DOHH2 (cell line): ENCODE results near the gene CD3E.
A peak's percentile ranks its signal among the peaks of the same experiment; 100 is the strongest.

Source experiments
- H3F3A ChIP-seq: fragments of 200-600 bp; sonication (generic), shearing (Covaris generic); 2 replicates; pipeline ENCODE4 v1.6.0; 2016; ENCODE audit warnings: antibody characterized with exemption, mild to moderate bottlenecking; ENCODE audit not compliant: control insufficient read depth, insufficient read depth
- H3K27ac ChIP-seq: fragments of 200-600 bp; sonication (generic); 2 replicates; pipeline ENCODE4 v1.5.1; 2014; ENCODE audit warnings: low read depth, mild to moderate bottlenecking, low read length, moderate library complexity
- H3K27me3 ChIP-seq: fragments of 200-600 bp; sonication (generic); 2 replicates; pipeline ENCODE4 v1.6.1; 2014; ENCODE audit warnings: mild to moderate bottlenecking, low read length, mixed read lengths; ENCODE audit not compliant: control insufficient read depth
- H3K36me3 ChIP-seq: fragments of 200-600 bp; sonication (generic); 2 replicates; pipeline ENCODE4 v1.6.1; 2014; ENCODE audit warnings: mild to moderate bottlenecking, low read length, moderate library complexity, mixed read lengths; ENCODE audit not compliant: control insufficient read depth
- H3K4me1 ChIP-seq: fragments of 200-600 bp; sonication (generic); 2 replicates; pipeline ENCODE4 v1.6.1; 2014; ENCODE audit warnings: mild to moderate bottlenecking, low read length, mixed read lengths; ENCODE audit not compliant: control insufficient read depth
- H3K4me2 ChIP-seq: fragments of 200-600 bp; sonication (generic); 2 replicates; pipeline ENCODE4 v1.6.0; 2014; ENCODE audit warnings: mild to moderate bottlenecking, low read length, moderate library complexity
- H3K4me3 ChIP-seq: fragments of 200-600 bp; sonication (generic); 2 replicates; pipeline ENCODE4 v1.5.1; 2014; ENCODE audit warnings: mild to moderate bottlenecking, low read length, mixed read lengths
- H3K79me2 ChIP-seq: fragments of 200-600 bp; sonication (generic); 2 replicates; pipeline ENCODE4 v1.6.1; 2014; ENCODE audit warnings: mild to moderate bottlenecking, low read length, mixed read lengths; ENCODE audit not compliant: control insufficient read depth
- H3K9me2 ChIP-seq: fragments of 200-600 bp; sonication (generic); replicated peaks from 2 replicates; pipeline ENCODE4 v1.6.1; 2014; ENCODE audit warnings: mild to moderate bottlenecking, low read length, mixed read lengths; ENCODE audit not compliant: control insufficient read depth
- H3K9me3 ChIP-seq: fragments of 200-600 bp; sonication (generic); 2 replicates; pipeline ENCODE4 v1.6.1; 2014; ENCODE audit warnings: antibody characterized with exemption, low read length, mixed read lengths; ENCODE audit not compliant: control insufficient read depth, insufficient read depth
- H4K20me1 ChIP-seq: fragments of 200-600 bp; sonication (generic); 2 replicates; pipeline ENCODE4 v1.6.0; 2014; ENCODE audit warnings: low read depth, mild to moderate bottlenecking, antibody characterized with exemption, low read length, moderate library complexity; ENCODE audit not compliant: control insufficient read depth, insufficient read depth
- CTCF ChIP-seq: fragments of 200-600 bp; sonication (generic); IDR thresholded peaks from one replicate; pipeline ENCODE4 v1.5.1; 2014; ENCODE audit warnings: antibody characterized with exemption, mild to moderate bottlenecking, low read depth, low read length; ENCODE audit not compliant: poor library complexity, severe bottlenecking
- EZH2phosphoT487 ChIP-seq: fragments of 200-600 bp; sonication (generic); IDR thresholded peaks from 2 replicates; pipeline ENCODE4 v1.6.1; 2017; ENCODE audit warnings: borderline replicate concordance, mild to moderate bottlenecking, antibody characterized with exemption, low read length, moderate library complexity, mixed read lengths

CD3E gene

GRCh38 chr11:118343981-118344515, 39.5 kb downstream of the CD3E start, which contains the start of gene CD3G:
CD3G (plus strand) TSS chr11:118344344; CDS start chr11:118344424, 80 bp downstream.
- H3F3A ChIP-seq, result no peaks in the 10 kb centered on the region
- no peaks in the 10 kb centered on the region for H3K79me2 ChIP-seq
- H3K4me1 ChIP-seq, result peaks cover 15% of the 10 kb centered on the region
- H3K27ac ChIP-seq, result no peak within 1 kb of the TSS
- no peaks in the 10 kb centered on the region for H3K9me2 ChIP-seq
- no peaks in the 10 kb centered on the region for H3K9me3 ChIP-seq
- TF ChIP-seq EZH2phosphoT487, result no peak
- no peak for TF ChIP-seq CTCF
- H3K36me3 ChIP-seq, result no peaks in the 10 kb centered on the region
- H4K20me1 ChIP-seq, result no peaks in the 10 kb centered on the region
- no peaks in the 10 kb centered on the region for H3K27me3 ChIP-seq
- H3K4me2 ChIP-seq, result no peak within 1 kb of the TSS
- H3K4me3 ChIP-seq, result no peak within 1 kb of the TSS

DNA sequence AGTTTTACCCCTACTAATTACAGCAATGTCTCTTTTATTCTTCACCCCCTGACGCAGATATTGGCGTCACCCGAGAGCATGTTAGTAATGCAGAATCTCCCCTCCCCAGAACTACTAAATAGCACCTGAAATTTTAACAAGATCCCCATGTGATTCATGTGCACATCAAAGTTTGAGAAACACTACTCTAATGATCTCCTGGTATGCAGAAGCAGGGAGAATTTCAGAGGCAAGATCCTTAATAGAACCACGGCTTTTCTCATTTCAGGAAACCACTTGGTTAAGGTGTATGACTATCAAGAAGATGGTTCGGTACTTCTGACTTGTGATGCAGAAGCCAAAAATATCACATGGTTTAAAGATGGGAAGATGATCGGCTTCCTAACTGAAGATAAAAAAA, 44.9 kb downstream of the CD3E start:
- no peaks in the 10 kb centered on the region for H3K9me3 ChIP-seq
- no peak overlapping the region for H3K27ac ChIP-seq
- no peaks in the 10 kb centered on the region for H4K20me1 ChIP-seq
- H3K9me2 ChIP-seq, result no peaks in the 10 kb centered on the region
- H3K4me3 ChIP-seq, result no peak overlapping the region
- no peaks in the 10 kb centered on the region for H3K79me2 ChIP-seq
- no peaks in the 10 kb centered on the region for H3K36me3 ChIP-seq
- H3K4me1 ChIP-seq, result peaks cover 25% of the 10 kb centered on the region
- no peaks in the 10 kb centered on the region for H3F3A ChIP-seq
- H3K4me2 ChIP-seq, result no peak overlapping the region
- no peak for TF ChIP-seq CTCF
- TF ChIP-seq EZH2phosphoT487, result no peak
- no peaks in the 10 kb centered on the region for H3K27me3 ChIP-seq

DNA sequence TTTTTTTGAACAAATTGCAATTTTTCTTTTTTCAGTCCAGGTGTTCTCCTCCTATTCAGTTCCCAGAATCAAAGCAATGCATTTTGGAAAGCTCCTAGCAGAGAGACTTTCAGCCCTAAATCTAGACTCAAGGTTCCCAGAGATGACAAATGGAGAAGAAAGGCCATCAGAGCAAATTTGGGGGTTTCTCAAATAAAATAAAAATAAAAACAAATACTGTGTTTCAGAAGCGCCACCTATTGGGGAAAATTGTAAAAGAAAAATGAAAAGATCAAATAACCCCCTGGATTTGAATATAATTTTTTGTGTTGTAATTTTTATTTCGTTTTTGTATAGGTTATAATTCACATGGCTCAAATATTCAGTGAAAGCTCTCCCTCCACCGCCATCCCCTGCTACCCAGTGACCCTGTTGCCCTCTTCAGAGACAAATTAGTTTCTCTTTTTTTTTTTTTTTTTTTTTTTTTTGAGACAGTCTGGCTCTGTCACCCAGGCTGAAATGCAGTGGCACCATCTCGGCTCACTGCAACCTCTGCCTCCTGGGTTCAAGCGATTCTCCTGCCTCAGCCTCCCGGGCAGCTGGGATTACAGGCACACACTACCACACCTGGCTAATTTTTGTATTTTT, 48.7 kb downstream of the CD3E start:
- H3K27ac ChIP-seq, result peak overlapping the region; percentile 20; the same call in 1 of the 2 replicates
- peak overlapping the region; percentile 46 for H3K4me2 ChIP-seq
- H3K79me2 ChIP-seq, result no peaks in the 10 kb centered on the region
- TF ChIP-seq CTCF, result peak; percentile 58
- TF ChIP-seq EZH2phosphoT487, result no peak
- no peaks in the 10 kb centered on the region for H3K9me2 ChIP-seq
- 0 out of 2 replicates have a peak overlapping the region, but pooled peaks have one; percentile 13 for H3K4me3 ChIP-seq
- no peaks in the 10 kb centered on the region for H4K20me1 ChIP-seq
- H3K9me3 ChIP-seq, result no peaks in the 10 kb centered on the region
- H3K36me3 ChIP-seq, result no peaks in the 10 kb centered on the region
- H3K27me3 ChIP-seq, result no peaks in the 10 kb centered on the region
- peaks cover 8% of the 10 kb centered on the region for H3F3A ChIP-seq
- peaks cover 18% of the 10 kb centered on the region for H3K4me1 ChIP-seq
